Progenitor cell of endocrine pancreas (in vitro differentiated cells): ENCODE measurements around the gene RAD51B. TPM values are rescaled to one million over a fixed set of nuclear protein-coding genes. Genes with fewer than 3 reads are reported as not detected.

Experiments used
- DNase-seq: peaks from one replicate; pipeline ENCODE4 v3.0.0; 2021; ENCODE audit warnings: low spot score; ENCODE audit not compliant: unreplicated experiment
- H3K27ac Mint-ChIP-seq: 2 replicates; pipeline ENCODE4 v1.8.0; 2021; ENCODE audit warnings: mild to moderate bottlenecking, moderate library complexity, mixed read lengths
- H3K27me3 Mint-ChIP-seq: 2 replicates; pipeline ENCODE4 v1.8.0; 2021; ENCODE audit warnings: mixed read lengths
- H3K36me3 Mint-ChIP-seq: 2 replicates; pipeline ENCODE4 v1.8.0; 2022; ENCODE audit warnings: mixed read lengths; ENCODE audit not compliant: insufficient read depth
- H3K4me1 Mint-ChIP-seq: 2 replicates; pipeline ENCODE4 v1.8.0; 2021; ENCODE audit warnings: low read depth, mixed read lengths
- H3K4me3 Mint-ChIP-seq: 2 replicates; pipeline ENCODE4 v1.8.0; 2021; ENCODE audit warnings: low read depth, mild to moderate bottlenecking, moderate library complexity, mixed read lengths
- H3K9me3 Mint-ChIP-seq: 2 replicates; pipeline ENCODE4 v1.8.0; 2021; ENCODE audit warnings: low read depth, mixed read lengths
- total RNA-seq: library from RNA; stranded (reverse); gene quantifications from 2 replicates; pipeline ENCODE4 v1.2.1, GENCODE V29; 2021
- TF ChIP-seq, protein P1 (sequence below): fragments of 200-600 bp; sonication (generic); IDR thresholded peaks from one replicate; pipeline ENCODE4 v1.5.0; 2021; ENCODE audit warnings: antibody characterized with exemption, mild to moderate bottlenecking; ENCODE audit not compliant: unreplicated experiment

The RAD51B gene
- total RNA-seq, 1 donor from 2014 or later, result 24.7 TPM

DNA sequence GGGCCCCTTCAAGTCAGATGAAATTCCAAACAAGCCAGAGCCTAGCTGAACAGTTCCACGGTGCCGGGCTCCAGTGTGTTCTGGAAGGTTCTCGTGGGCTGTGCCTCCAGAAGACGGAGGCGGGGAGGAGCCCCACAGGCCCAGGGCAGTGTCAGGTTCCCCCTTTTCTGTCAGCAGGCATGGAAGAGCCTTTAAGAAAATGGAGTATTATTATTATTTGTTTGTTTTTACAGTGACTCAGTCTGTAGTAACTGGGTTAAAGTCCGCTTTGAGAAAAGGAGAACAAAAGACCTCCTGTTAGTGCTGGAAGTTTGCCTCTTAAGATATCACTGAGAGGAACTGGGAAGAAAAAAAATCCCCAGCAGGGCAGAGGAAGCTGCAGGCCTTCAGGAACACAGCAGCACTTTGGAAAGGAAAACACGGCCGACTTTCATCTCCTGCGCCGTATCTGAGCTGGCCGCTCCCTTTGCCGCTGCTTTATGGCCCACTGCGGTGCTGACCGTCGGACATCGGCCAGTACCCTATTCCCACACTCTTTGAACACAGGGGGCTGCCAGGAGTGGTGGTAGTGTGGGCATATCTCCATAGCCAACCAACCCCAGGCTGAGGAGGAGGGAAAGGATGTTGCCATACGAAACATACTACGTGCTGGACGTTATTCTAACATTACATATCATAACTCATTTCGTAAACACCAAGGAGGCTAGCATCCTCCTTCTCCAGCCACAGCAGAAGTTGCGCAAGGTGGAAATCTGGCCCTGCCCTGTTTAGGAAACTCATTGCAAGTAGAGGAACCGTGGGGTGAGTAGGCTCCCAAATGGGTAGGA lies 779.3 kb downstream of the RAD51B start:
- no peak for DNase-seq
- Mint-ChIP-seq H3K27me3 (no peaks in the 10 kb centered on the region), H3K9me3 (no peaks in the 10 kb centered on the region), H3K4me1 (peaks cover 37% of the 10 kb centered on the region), H3K27ac (peak overlapping the region; percentile 94), H3K36me3 (no peaks in the 10 kb centered on the region), H3K4me3 (no peak overlapping the region)
- TF ChIP-seq, protein P1, sequence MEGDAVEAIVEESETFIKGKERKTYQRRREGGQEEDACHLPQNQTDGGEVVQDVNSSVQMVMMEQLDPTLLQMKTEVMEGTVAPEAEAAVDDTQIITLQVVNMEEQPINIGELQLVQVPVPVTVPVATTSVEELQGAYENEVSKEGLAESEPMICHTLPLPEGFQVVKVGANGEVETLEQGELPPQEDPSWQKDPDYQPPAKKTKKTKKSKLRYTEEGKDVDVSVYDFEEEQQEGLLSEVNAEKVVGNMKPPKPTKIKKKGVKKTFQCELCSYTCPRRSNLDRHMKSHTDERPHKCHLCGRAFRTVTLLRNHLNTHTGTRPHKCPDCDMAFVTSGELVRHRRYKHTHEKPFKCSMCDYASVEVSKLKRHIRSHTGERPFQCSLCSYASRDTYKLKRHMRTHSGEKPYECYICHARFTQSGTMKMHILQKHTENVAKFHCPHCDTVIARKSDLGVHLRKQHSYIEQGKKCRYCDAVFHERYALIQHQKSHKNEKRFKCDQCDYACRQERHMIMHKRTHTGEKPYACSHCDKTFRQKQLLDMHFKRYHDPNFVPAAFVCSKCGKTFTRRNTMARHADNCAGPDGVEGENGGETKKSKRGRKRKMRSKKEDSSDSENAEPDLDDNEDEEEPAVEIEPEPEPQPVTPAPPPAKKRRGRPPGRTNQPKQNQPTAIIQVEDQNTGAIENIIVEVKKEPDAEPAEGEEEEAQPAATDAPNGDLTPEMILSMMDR, result no peak

- Mint-ChIP-seq H3K9me3 (no peaks in the 10 kb centered on the region), H3K27ac (peak overlapping the region; percentile 30), H3K4me3 (no peak overlapping the region), H3K4me1 (peaks cover 36% of the 10 kb centered on the region), H3K27me3 (no peaks in the 10 kb centered on the region), H3K36me3 (no peaks in the 10 kb centered on the region)
- TF ChIP-seq, protein P1, result no peak
- DNase-seq, result no peak
Observed at GRCh38 chr14:68599896-68600610, 780.5 kb downstream of the RAD51B start.

GRCh38 chr14:68602507-68602906 lies 782.9 kb downstream of the RAD51B start:
- peaks cover 46% of the 10 kb centered on the region for H3K4me1 Mint-ChIP-seq
- no peaks in the 10 kb centered on the region for H3K36me3 Mint-ChIP-seq
- no peak overlapping the region for H3K4me3 Mint-ChIP-seq
- no peak for DNase-seq
- H3K27ac Mint-ChIP-seq, result no peak overlapping the region
- H3K9me3 Mint-ChIP-seq, result no peaks in the 10 kb centered on the region
- TF ChIP-seq, protein P1, result no peak
- H3K27me3 Mint-ChIP-seq, result no peaks in the 10 kb centered on the region

DNA sequence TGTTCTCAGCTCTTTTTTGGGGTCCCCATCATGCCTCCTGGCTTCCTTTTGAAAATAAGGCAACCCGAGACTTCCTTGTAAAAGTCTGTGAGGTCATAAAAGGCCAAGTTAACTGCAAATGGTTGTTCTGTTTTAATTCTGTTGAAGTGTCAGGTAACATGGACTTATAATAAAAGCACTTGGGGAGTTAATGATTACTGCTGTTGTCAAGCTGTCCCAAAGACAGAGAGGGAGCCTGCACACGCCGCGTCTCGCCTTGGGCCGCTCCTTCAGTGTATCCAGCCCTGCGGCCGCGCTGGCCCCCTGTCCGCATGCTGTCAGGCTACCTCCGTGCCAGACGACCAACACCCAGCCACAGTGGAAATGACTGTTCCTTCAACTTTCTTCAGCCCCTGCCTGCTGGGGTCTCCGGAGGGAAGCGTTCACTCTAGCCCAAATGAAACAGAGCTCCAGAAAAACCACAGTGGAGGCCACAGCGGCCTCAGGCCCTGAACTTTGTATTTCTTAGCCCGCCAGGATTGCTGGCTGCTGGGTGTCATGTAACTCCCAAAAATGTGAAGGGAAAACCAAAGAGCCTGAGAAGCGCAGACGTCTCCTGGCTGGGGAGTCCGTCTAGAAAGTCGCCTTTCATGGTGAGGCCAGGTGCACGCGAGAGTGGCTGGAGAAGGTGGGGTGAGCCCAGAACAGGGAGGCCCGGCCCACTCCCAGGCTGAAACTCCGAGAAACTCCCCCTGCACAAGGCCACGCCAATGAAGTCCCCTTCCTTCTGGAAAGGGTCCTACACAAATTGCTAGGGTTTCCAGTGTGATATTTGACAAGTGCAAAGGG lies 784.2 kb downstream of the RAD51B start:
- Mint-ChIP-seq H3K4me1 (peaks cover 43% of the 10 kb centered on the region), H3K27ac (peak overlapping the region; percentile 59), H3K27me3 (no peaks in the 10 kb centered on the region), H3K4me3 (no peak overlapping the region), H3K9me3 (no peaks in the 10 kb centered on the region), H3K36me3 (no peaks in the 10 kb centered on the region)
- DNase-seq, result no peak
- TF ChIP-seq, protein P1, result no peak

- DNase-seq, result no peak
- no peak overlapping the region for H3K4me3 Mint-ChIP-seq
- H3K9me3 Mint-ChIP-seq, result no peaks in the 10 kb centered on the region
- TF ChIP-seq, protein P1, result no peak
- H3K4me1 Mint-ChIP-seq, result peaks cover 37% of the 10 kb centered on the region
- no peaks in the 10 kb centered on the region for H3K27me3 Mint-ChIP-seq
- no peaks in the 10 kb centered on the region for H3K36me3 Mint-ChIP-seq
- no peak overlapping the region for H3K27ac Mint-ChIP-seq
Observed at GRCh38 chr14:68604361-68604730, 784.8 kb downstream of the RAD51B start.
